Pancreas (tissue), 10 donors: ENCODE results near the gene SEMA7A. TPM values are rescaled to one million over a fixed set of nuclear protein-coding genes. Genes with fewer than 3 reads are reported as not detected.

Source experiments
- ATAC-seq, 4 donors: fragments of 200-7000 bp; cut with Tn5 transposase; one replicate each; pipeline versions ENCODE4 v1.8.0 to v1.9.1; 2020; ENCODE audit warnings: mild to moderate bottlenecking in 4 of 4, moderate library complexity in 4 of 4
- DNase-seq, 6 donors: peaks; one replicate each; pipeline ENCODE4 v3.0.0-alpha.2; 2020
- FAIRE-seq: peaks from 2 replicates; lab custom pipeline; 2012; peaks lifted over from hg19 to GRCh38; lab: Jason Lieb, UNC
- H3K27ac ChIP-seq, 4 donors: fragments of 200-600 bp; sonication (generic); 1 replicate in 3 of 4; 2 replicates in 1 of 4; pipeline versions ENCODE4 v1.5.0 to v1.8.0; 2020
- H3K27me3 ChIP-seq, 4 donors: fragments of 200-600 bp; one replicate each; pipeline ENCODE4 v1.8.0; 2021
- H3K36me3 ChIP-seq, 3 donors: fragments of 200-600 bp; sonication (generic) in 1 of 3; one replicate each; pipeline versions ENCODE4 v1.5.0 to v1.8.0; 2020 to 2021
- H3K4me1 ChIP-seq, 3 donors: fragments of 200-600 bp; one replicate each; pipeline ENCODE4 v1.8.0; 2021
- H3K4me3 ChIP-seq, 4 donors: fragments of 200-600 bp; sonication (generic) in 2 of 4; one replicate each; pipeline versions ENCODE4 v1.5.0 to v1.8.0; 2020 to 2021
- H3K9me3 ChIP-seq, 4 donors: fragments of 200-600 bp; one replicate each; pipeline ENCODE4 v1.8.0; 2021
- CTCF ChIP-seq, 4 donors: fragments of 200-600 bp; sonication (generic) in 3 of 4; IDR thresholded peaks; one replicate each; pipeline versions ENCODE4 v1.5.0 to v1.8.0; 2021; ENCODE audit warnings: antibody characterized with exemption in 4 of 4
- WGBS, 2 donors: extraction: QIAGEN DNeasy Blood & Tissue Kit; methylation state at CpG; one replicate each; pipeline ENCODE4 v1.1.7; 2013; 5-methylcytosine and 5-hydroxymethylcytosine counted together
- intact Hi-C, 3 donors: fragments of 100-400 bp; cut with DNase I; formaldehyde crosslinking; loops; one replicate each; pipeline versions ENCODE4 v1.11.1 to v1.14.2; 2022
- polyA plus RNA-seq, 2 donors: library from polyadenylated mRNA; stranded (reverse); fragments of 200-250 nt; gene quantifications; one replicate each; pipeline ENCODE4 v1.2.3, GENCODE V29; 2013
- total RNA-seq, 6 donors: library from RNA; stranded (reverse); fragmentation: NEBNext Ultra II Directional in 4 of 6; extraction: Animal tissue kit (Norgen Biotek cat#: 25700) in 4 of 6; gene quantifications; one replicate each; pipeline versions ENCODE4 v1.2.1 to v1.2.4, GENCODE V29; 2021 to 2023
- donor health status: healthy with polysubstance abuse.
- donor health status: DM: no; HTN: no; CAD: no; lungs with moderate emphysema.
- donor health status: DM: no; HTN: no; CAD: no.
- donor health status: control.
- donor health status: control.
- donor health status: Bipolar disorder and iron deficiency.
- donor health status: DM: yes; HTN: yes; CAD: no.
- donor health status: DM: no; HTN: no; CAD: no.
- donor health status: DM: no; HTN: no; CAD: no.
- donor health status: DM: yes; HTN: yes; CAD: no.

Gene SEMA7A
- total and polyA plus RNA-seq, 8 donors = 0.37 to 5.6 (median 0.76) TPM

GRCh38 chr15:74403588-74403919, 30.2 kb downstream of the SEMA7A start:
- no peak for ATAC-seq
- DNase-seq = no peak
- intact Hi-C loops = no loop called here
- Histone ChIP-seq H3K4me3 (no peak overlapping the region), H3K4me1 (no peaks in the 10 kb centered on the region), H3K36me3 (no peaks in the 10 kb centered on the region), H3K27me3 (no peaks in the 10 kb centered on the region), H3K9me3 (no peaks in the 10 kb centered on the region), H3K27ac (no peak overlapping the region)
- no peak for TF ChIP-seq CTCF (IDR thresholded peaks at IDR 0.05)
- FAIRE-seq = no peak
- 67 to 79% methylated on average over 10 of the region's 10 CpGs for WGBS, 2 donors

- intact Hi-C loops = no loop called here
- DNase-seq = no peak
- H3K9me3 ChIP-seq = no peaks in the 10 kb centered on the region
- 58 to 62% methylated on average over 13 of the region's 13 CpGs for WGBS, 2 donors
- peak in 2 of 4 donors; percentile 26 to 31 for ATAC-seq
- H3K36me3 ChIP-seq = no peaks in the 10 kb centered on the region
- no peak overlapping the region for H3K4me3 ChIP-seq
- no peak overlapping the region for H3K27ac ChIP-seq
- no peaks in the 10 kb centered on the region for H3K27me3 ChIP-seq
- no peak for TF ChIP-seq CTCF (IDR thresholded peaks at IDR 0.05)
- no peaks in the 10 kb centered on the region for H3K4me1 ChIP-seq
- no peak for FAIRE-seq
Measured at GRCh38 chr15:74402873-74403587, 30.7 kb downstream of the SEMA7A start.

- no peaks in the 10 kb centered on the region for H3K27me3 ChIP-seq
- FAIRE-seq (no peak), DNase-seq (peak in 1 of 6 donors; percentile 35), ATAC-seq (no peak)
- 54 to 73% methylated on average over 5 of the region's 5 CpGs for WGBS, 2 donors
- H3K27ac ChIP-seq = no peak overlapping the region
- H3K9me3 ChIP-seq = no peaks in the 10 kb centered on the region
- intact Hi-C loops = no loop called here
- H3K4me1 ChIP-seq = no peaks in the 10 kb centered on the region
- TF ChIP-seq CTCF (IDR thresholded peaks at IDR 0.05) = no peak
- H3K36me3 ChIP-seq = no peaks in the 10 kb centered on the region
- H3K4me3 ChIP-seq = no peak overlapping the region
Measured at GRCh38 chr15:74402337-74402841, 31.4 kb downstream of the SEMA7A start.

- H3K4me3 ChIP-seq = no peak overlapping the region
- ATAC-seq = no peak
- 40 to 43% methylated on average over 9 to 11 of the region's 11 CpGs for WGBS, 2 donors
- intact Hi-C loops = no loop called here
- no peaks in the 10 kb centered on the region for H3K27me3 ChIP-seq
- no peak for TF ChIP-seq CTCF (IDR thresholded peaks at IDR 0.05)
- FAIRE-seq = no peak
- DNase-seq = no peak
- H3K4me1 ChIP-seq = no peaks in the 10 kb centered on the region
- H3K9me3 ChIP-seq = no peaks in the 10 kb centered on the region
- no peak overlapping the region for H3K27ac ChIP-seq
- H3K36me3 ChIP-seq = no peaks in the 10 kb centered on the region
Measured at GRCh38 chr15:74400915-74401757, 32.6 kb downstream of the SEMA7A start.
